Progenitor cell of endocrine pancreas (in vitro differentiated cells): Measurements from ENCODE around the gene RAPGEF3. TPM values are rescaled to one million over a fixed set of nuclear protein-coding genes. Genes with fewer than 3 reads are reported as not detected.

Experiments used
- DNase-seq: peaks from one replicate; pipeline ENCODE4 v3.0.0; 2021; ENCODE audit warnings: low spot score; ENCODE audit not compliant: unreplicated experiment
- H3K27ac Mint-ChIP-seq: 2 replicates; pipeline ENCODE4 v1.8.0; 2021; ENCODE audit warnings: mild to moderate bottlenecking, moderate library complexity, mixed read lengths
- H3K27me3 Mint-ChIP-seq: 2 replicates; pipeline ENCODE4 v1.8.0; 2021; ENCODE audit warnings: mixed read lengths
- H3K36me3 Mint-ChIP-seq: 2 replicates; pipeline ENCODE4 v1.8.0; 2022; ENCODE audit warnings: mixed read lengths; ENCODE audit not compliant: insufficient read depth
- H3K4me1 Mint-ChIP-seq: 2 replicates; pipeline ENCODE4 v1.8.0; 2021; ENCODE audit warnings: low read depth, mixed read lengths
- H3K4me3 Mint-ChIP-seq: 2 replicates; pipeline ENCODE4 v1.8.0; 2021; ENCODE audit warnings: low read depth, mild to moderate bottlenecking, moderate library complexity, mixed read lengths
- H3K9me3 Mint-ChIP-seq: 2 replicates; pipeline ENCODE4 v1.8.0; 2021; ENCODE audit warnings: low read depth, mixed read lengths
- total RNA-seq: library from RNA; stranded (reverse); gene quantifications from 2 replicates; pipeline ENCODE4 v1.2.1, GENCODE V29; 2021
- TF ChIP-seq, protein P1 (sequence below): fragments of 200-600 bp; sonication (generic); IDR thresholded peaks from one replicate; pipeline ENCODE4 v1.5.0; 2021; ENCODE audit warnings: antibody characterized with exemption, mild to moderate bottlenecking; ENCODE audit not compliant: unreplicated experiment

RAPGEF3 gene
- total RNA-seq, 1 donor from 2014 or later, result 1.7 TPM

DNA sequence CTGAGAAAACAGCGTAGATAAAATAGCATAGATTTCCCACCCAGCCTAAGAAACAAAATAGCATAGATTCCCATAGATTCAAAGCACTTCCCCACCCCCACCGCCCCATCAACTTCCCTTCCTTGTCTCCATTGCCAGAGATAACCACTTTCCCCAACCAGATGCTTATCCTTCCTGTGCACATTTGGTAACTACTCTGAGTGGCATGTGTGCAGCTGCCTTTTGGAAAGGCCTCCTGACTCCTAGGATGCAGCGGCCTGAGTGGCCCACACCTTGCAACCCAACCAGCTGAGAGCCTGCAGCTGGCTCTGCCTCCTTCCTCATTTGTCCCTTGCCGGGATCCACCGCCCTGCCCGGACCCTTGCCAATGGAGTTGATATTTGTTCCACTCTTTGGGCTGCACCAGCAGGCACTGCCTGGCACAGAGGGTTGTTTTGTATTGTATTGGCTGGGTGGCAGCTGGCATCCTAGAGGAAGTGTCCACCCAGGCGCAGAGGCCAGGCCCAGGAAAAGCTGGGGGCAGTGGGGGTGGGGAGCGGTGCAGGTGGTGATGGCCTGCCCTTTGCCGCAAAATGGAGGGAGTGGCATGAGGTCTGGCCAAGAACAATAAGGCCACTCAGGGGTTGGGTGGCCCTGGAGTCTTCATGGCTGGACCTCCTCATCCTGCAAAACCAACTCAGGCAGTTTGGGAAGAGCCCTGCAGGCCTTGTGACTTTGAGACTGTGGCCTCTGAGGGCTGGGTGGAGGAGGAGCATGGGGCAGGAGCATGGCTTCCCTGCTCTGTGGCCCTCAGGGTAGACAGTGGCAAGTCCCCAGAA lies 19.3 kb upstream of the RAPGEF3 start:
- H3K36me3 Mint-ChIP-seq, result peaks cover 2% of the 10 kb centered on the region
- TF ChIP-seq, protein P1, sequence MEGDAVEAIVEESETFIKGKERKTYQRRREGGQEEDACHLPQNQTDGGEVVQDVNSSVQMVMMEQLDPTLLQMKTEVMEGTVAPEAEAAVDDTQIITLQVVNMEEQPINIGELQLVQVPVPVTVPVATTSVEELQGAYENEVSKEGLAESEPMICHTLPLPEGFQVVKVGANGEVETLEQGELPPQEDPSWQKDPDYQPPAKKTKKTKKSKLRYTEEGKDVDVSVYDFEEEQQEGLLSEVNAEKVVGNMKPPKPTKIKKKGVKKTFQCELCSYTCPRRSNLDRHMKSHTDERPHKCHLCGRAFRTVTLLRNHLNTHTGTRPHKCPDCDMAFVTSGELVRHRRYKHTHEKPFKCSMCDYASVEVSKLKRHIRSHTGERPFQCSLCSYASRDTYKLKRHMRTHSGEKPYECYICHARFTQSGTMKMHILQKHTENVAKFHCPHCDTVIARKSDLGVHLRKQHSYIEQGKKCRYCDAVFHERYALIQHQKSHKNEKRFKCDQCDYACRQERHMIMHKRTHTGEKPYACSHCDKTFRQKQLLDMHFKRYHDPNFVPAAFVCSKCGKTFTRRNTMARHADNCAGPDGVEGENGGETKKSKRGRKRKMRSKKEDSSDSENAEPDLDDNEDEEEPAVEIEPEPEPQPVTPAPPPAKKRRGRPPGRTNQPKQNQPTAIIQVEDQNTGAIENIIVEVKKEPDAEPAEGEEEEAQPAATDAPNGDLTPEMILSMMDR, result no peak
- no peak overlapping the region for H3K4me3 Mint-ChIP-seq
- no peaks in the 10 kb centered on the region for H3K27me3 Mint-ChIP-seq
- peaks cover 6% of the 10 kb centered on the region for H3K4me1 Mint-ChIP-seq
- no peak overlapping the region for H3K27ac Mint-ChIP-seq
- H3K9me3 Mint-ChIP-seq, result no peaks in the 10 kb centered on the region
- no peak for DNase-seq

GRCh38 chr12:47777151-47777550 lies 18.5 kb upstream of the RAPGEF3 start:
- Mint-ChIP-seq H3K36me3 (no peaks in the 10 kb centered on the region), H3K4me1 (peaks cover 9% of the 10 kb centered on the region), H3K9me3 (no peaks in the 10 kb centered on the region), H3K27ac (peak overlapping the region; percentile 64), H3K27me3 (peaks cover 4% of the 10 kb centered on the region), H3K4me3 (no peak overlapping the region)
- TF ChIP-seq, protein P1, result no peak
- DNase-seq, result no peak

DNA sequence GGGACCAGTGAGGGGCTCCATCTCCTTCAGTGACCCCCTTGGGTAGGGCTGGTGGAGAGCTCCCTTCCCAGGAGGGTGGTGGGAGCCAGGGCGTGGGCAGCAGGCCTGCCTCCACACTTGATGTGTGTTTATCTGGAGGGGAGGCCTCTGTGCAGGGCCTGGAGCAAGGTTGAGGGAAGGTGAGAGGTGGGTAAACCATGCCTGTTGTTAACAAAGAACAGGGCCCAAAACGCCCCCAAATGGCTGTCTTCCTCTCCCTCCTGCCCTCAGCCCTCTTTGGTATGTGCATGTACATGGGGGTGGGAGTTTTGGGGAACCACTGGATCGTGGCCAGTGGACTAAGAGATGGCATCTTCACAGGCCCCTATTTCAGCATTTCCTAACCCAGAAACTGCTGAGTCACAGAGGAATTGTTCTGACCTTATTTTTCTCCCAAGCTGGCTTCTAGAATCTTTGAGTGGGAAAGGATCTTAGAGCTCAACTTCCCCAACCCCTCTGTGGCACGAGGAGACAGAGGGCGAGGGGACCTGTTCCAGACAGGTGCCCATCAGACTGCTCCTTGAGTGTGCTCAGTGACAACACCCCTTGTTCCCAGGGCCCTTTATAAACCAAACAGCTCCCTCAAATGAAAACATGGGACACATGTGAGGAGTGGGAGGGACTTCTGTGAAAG lies 17.9 kb upstream of the RAPGEF3 start:
- no peaks in the 10 kb centered on the region for H3K9me3 Mint-ChIP-seq
- H3K27me3 Mint-ChIP-seq, result peaks cover 4% of the 10 kb centered on the region
- H3K4me3 Mint-ChIP-seq, result no peak overlapping the region
- peak overlapping the region; percentile 64 for H3K27ac Mint-ChIP-seq
- H3K36me3 Mint-ChIP-seq, result no peaks in the 10 kb centered on the region
- TF ChIP-seq, protein P1, result no peak
- H3K4me1 Mint-ChIP-seq, result peaks cover 9% of the 10 kb centered on the region
- no peak for DNase-seq

GRCh38 chr12:47775100-47775911 lies 16.6 kb upstream of the RAPGEF3 start:
- Mint-ChIP-seq H3K9me3 (no peaks in the 10 kb centered on the region), H3K4me3 (peak overlapping the region; percentile 33), H3K27me3 (peaks cover 4% of the 10 kb centered on the region), H3K27ac (no peak overlapping the region), H3K36me3 (no peaks in the 10 kb centered on the region), H3K4me1 (peaks cover 9% of the 10 kb centered on the region)
- TF ChIP-seq, protein P1, result no peak
- DNase-seq, result no peak

- TF ChIP-seq, protein P1, result no peak
- peaks cover 4% of the 10 kb centered on the region for H3K27me3 Mint-ChIP-seq
- no peak for DNase-seq
- H3K4me3 Mint-ChIP-seq, result peak overlapping the region; percentile 88
- no peaks in the 10 kb centered on the region for H3K36me3 Mint-ChIP-seq
- H3K4me1 Mint-ChIP-seq, result peaks cover 9% of the 10 kb centered on the region
- H3K27ac Mint-ChIP-seq, result no peak overlapping the region
- H3K9me3 Mint-ChIP-seq, result no peaks in the 10 kb centered on the region
Measured at GRCh38 chr12:47774663-47775062, 16.0 kb upstream of the RAPGEF3 start.
